HepG2 (cell line): Measurements from ENCODE around the gene ITPR1. TPM values are rescaled to one million over a fixed set of nuclear protein-coding genes. Genes with fewer than 3 reads are reported as not detected.

Source experiments
- ATAC-seq: fragments of 200-7000 bp; cut with Tn5 transposase; 3 replicates; pipeline ENCODE4 v1.9.1; 2020; ENCODE audit warnings: mild to moderate bottlenecking, moderate library complexity
- BruUV-seq: library from RNA; stranded (reverse); fragments of 400-500 nt; replicated peaks from 2 replicates; lab custom pipeline; 2021; lab: Mats Ljungman, UMichigan
- CTCF ChIA-PET: fragments of 300-600 bp; formaldehyde crosslinking; extraction: SDS; loops from one replicate; lab custom pipeline; 2021; ENCODE audit warnings: low total read pairs, inconsistent platforms, low intra/inter-chr PET ratio; lab: Yijun Ruan, JAX
- POLR2A ChIA-PET: fragments of 350-600 bp; sonication (Branson Sonifier 250); formaldehyde crosslinking; loops from one replicate; lab custom pipeline; 2020; ENCODE audit warnings: antibody characterized with exemption, inconsistent platforms; lab: Yijun Ruan, JAX
- DNase-seq: peaks from one replicate; pipeline ENCODE4 v3.0.0-alpha.2; 2015; ENCODE audit warnings: low spot score
- FAIRE-seq: peaks from 3 replicates; lab custom pipeline; 2011; peaks lifted over from hg19 to GRCh38; lab: Jason Lieb, UNC
- H2AFZ ChIP-seq: one replicate; pipeline ENCODE4 v1.6.1; 2011; ENCODE audit warnings: low read length, inconsistent platforms
- H3K27ac ChIP-seq: fragments of 300-600 bp; 3 replicates; pipeline ENCODE4 v1.8.0; 2011; ENCODE audit warnings: mixed run types, mild to moderate bottlenecking, mixed read lengths, low read length, inconsistent platforms; ENCODE audit not compliant: insufficient read depth; ENCODE audit errors: extremely low read length
- H3K27me3 ChIP-seq, 2 experiments: fragments of 200-600 bp in 1 of 2; 2 replicates in 1 of 2; 3 replicates in 1 of 2; pipeline versions ENCODE4 v1.6.0 to v1.8.0; 2011; ENCODE audit warnings: low read length in 2 of 2, mild to moderate bottlenecking in 2 of 2, moderate library complexity in 2 of 2, inconsistent platforms in 1 of 2; ENCODE audit not compliant: insufficient read depth in 2 of 2, control insufficient read depth in 1 of 2
- H3K36me3 ChIP-seq, 2 experiments: fragments of 200-600 bp in 1 of 2; replicated peaks in 1 of 2; 2 replicates in 1 of 2; 3 replicates in 1 of 2; pipeline versions ENCODE4 v1.5.1 to v1.8.0; 2011; ENCODE audit warnings: low read length in 2 of 2, inconsistent platforms in 1 of 2; ENCODE audit not compliant: insufficient read depth in 2 of 2, control insufficient read depth in 1 of 2
- H3K4me1 ChIP-seq: 2 replicates; pipeline ENCODE4 v1.5.1; 2012; ENCODE audit warnings: low read length, inconsistent platforms; ENCODE audit not compliant: insufficient read depth
- H3K4me2 ChIP-seq: 2 replicates; pipeline ENCODE4 v1.6.0; 2011; ENCODE audit warnings: low read depth, low read length, inconsistent platforms
- H3K4me3 ChIP-seq, 3 experiments: fragments of 200-600 bp in 1 of 3; sonication (generic), shearing (Covaris generic) in 1 of 3; replicated peaks in 1 of 3; 2 replicates each; pipeline ENCODE4 v1.5.1; 2011 to 2016; ENCODE audit warnings: low read length in 3 of 3, inconsistent platforms in 2 of 3, low read depth in 2 of 3, mild to moderate bottlenecking in 2 of 3, control low read depth in 1 of 3, mixed read lengths in 1 of 3; ENCODE audit not compliant: insufficient read depth in 1 of 3
- H3K79me2 ChIP-seq: one replicate; pipeline ENCODE4 v1.6.1; 2011; ENCODE audit warnings: low read length, inconsistent platforms; ENCODE audit not compliant: insufficient read depth
- H3K9ac ChIP-seq: 2 replicates; pipeline ENCODE4 v1.6.0; 2011; ENCODE audit warnings: mild to moderate bottlenecking, low read depth, low read length, inconsistent platforms; ENCODE audit not compliant: insufficient read depth
- H3K9me3 ChIP-seq: 2 replicates; pipeline ENCODE4 v1.5.1; 2012; ENCODE audit warnings: mild to moderate bottlenecking, low read length
- H4K20me1 ChIP-seq: 2 replicates; pipeline ENCODE4 v1.6.0; 2011; ENCODE audit warnings: inconsistent platforms, mild to moderate bottlenecking, low read length, moderate library complexity; ENCODE audit not compliant: insufficient read depth
- CHCHD3 ChIP-seq: sonication (generic); formaldehyde crosslinking; IDR thresholded peaks from 2 replicates; pipeline ENCODE4 v1.8.0; 2022; ENCODE audit warnings: mild to moderate bottlenecking, missing genetic modification reagents, moderate library complexity
- ERF ChIP-seq: IDR thresholded peaks from 2 replicates; pipeline ENCODE4 v1.6.1; 2018; ENCODE audit warnings: missing biosample characterization, missing genetic modification reagents
- FOXC1 ChIP-seq: sonication (generic); formaldehyde crosslinking; IDR thresholded peaks from 2 replicates; pipeline ENCODE4 v1.8.0; 2022; ENCODE audit warnings: mild to moderate bottlenecking, missing genetic modification reagents, borderline replicate concordance
- MATR3 ChIP-seq: sonication (generic); formaldehyde crosslinking; IDR thresholded peaks from 2 replicates; pipeline ENCODE4 v1.4.0; 2020; ENCODE audit warnings: missing genetic modification reagents
- MXD3 ChIP-seq: IDR thresholded peaks from 2 replicates; pipeline ENCODE4 v1.6.1; 2016; ENCODE audit warnings: mild to moderate bottlenecking, missing biosample characterization, missing genetic modification reagents
- NCOR1 ChIP-seq: fragments of 200-600 bp; sonication (generic); IDR thresholded peaks from 2 replicates; pipeline ENCODE4 v1.7.0; 2017; ENCODE audit warnings: antibody characterized with exemption, low read length, borderline replicate concordance
- NFYB ChIP-seq: sonication (generic); formaldehyde crosslinking; IDR thresholded peaks from 2 replicates; pipeline ENCODE4 v1.4.0; 2020; ENCODE audit warnings: missing genetic modification reagents
- PAWR ChIP-seq: sonication (generic); formaldehyde crosslinking; IDR thresholded peaks from 2 replicates; pipeline ENCODE4 v1.4.0; 2020; ENCODE audit warnings: missing genetic modification reagents, mild to moderate bottlenecking, borderline replicate concordance
- SMAD9 ChIP-seq: sonication (generic); formaldehyde crosslinking; IDR thresholded peaks from 2 replicates; pipeline ENCODE4 v1.5.1; 2020; ENCODE audit warnings: mild to moderate bottlenecking, missing genetic modification reagents
- ZFP62 ChIP-seq: sonication (generic); formaldehyde crosslinking; IDR thresholded peaks from 2 replicates; pipeline ENCODE4 v1.4.0; 2020; ENCODE audit warnings: missing genetic modification reagents
- ZNF549 ChIP-seq: sonication (generic); formaldehyde crosslinking; IDR thresholded peaks from 2 replicates; pipeline ENCODE4 v1.5.0; 2020; ENCODE audit warnings: missing genetic modification reagents
- WGBS: methylation state at CpG from one replicate; pipeline ENCODE4 v1.1.6; 2017; ENCODE audit warnings: low lambda C conversion rate; 5-methylcytosine and 5-hydroxymethylcytosine counted together
- in situ Hi-C: cut with HindIII; loops from 2 replicates; pipeline ENCODE4 v1.10.0; 2017; ENCODE audit warnings: low pct_unique_long_range_greater_than_20kb; ENCODE audit not compliant: extremely low pct_ligation_motif_present
- intact Hi-C: fragments of 100-400 bp; cut with micrococcal nuclease; formaldehyde crosslinking; loops from one replicate; pipeline ENCODE4 v1.10.0; 2022; ENCODE audit not compliant: unreplicated experiment
- polyA plus RNA-seq, 8 experiments: library from polyadenylated mRNA; depleted of rRNA in 3 of 8; stranded (reverse) in 7 of 8; unstranded in 1 of 8; fragments of >200 nt; fragmentation: Illumina TruSeq in 4 of 8; extraction: Trizol in 4 of 8; gene quantifications; 2 replicates each; pipeline versions ENCODE4 v1.2.1 to v1.2.3, GENCODE V29; 2011 to 2016; ENCODE audit warnings: low read depth in 4 of 8, missing spikeins in 1 of 8, mixed read lengths in 1 of 8; ENCODE audit not compliant: insufficient read depth in 1 of 8
- total RNA-seq, 5 experiments: library from RNA; depleted of rRNA; stranded (reverse); fragments of >200 nt; fragmentation: Illumina TruSeq; extraction: Trizol; gene quantifications; 2 replicates each; pipeline ENCODE4 v1.2.3, GENCODE V29; 2016; ENCODE audit warnings: low read depth in 1 of 5
- TF ChIP-seq, protein P1 (sequence below): sonication (generic); formaldehyde crosslinking; IDR thresholded peaks from 2 replicates; pipeline ENCODE4 v1.8.0; 2022; ENCODE audit warnings: mild to moderate bottlenecking, missing genetic modification reagents; ENCODE audit not compliant: insufficient replicate concordance

The ITPR1 gene
- total and polyA plus RNA-seq, 2 of the 13 experiments (the other 11 are each of a cell fraction or from before 2014, with no cell fraction given): 10.0 to 11.4 TPM

DNA sequence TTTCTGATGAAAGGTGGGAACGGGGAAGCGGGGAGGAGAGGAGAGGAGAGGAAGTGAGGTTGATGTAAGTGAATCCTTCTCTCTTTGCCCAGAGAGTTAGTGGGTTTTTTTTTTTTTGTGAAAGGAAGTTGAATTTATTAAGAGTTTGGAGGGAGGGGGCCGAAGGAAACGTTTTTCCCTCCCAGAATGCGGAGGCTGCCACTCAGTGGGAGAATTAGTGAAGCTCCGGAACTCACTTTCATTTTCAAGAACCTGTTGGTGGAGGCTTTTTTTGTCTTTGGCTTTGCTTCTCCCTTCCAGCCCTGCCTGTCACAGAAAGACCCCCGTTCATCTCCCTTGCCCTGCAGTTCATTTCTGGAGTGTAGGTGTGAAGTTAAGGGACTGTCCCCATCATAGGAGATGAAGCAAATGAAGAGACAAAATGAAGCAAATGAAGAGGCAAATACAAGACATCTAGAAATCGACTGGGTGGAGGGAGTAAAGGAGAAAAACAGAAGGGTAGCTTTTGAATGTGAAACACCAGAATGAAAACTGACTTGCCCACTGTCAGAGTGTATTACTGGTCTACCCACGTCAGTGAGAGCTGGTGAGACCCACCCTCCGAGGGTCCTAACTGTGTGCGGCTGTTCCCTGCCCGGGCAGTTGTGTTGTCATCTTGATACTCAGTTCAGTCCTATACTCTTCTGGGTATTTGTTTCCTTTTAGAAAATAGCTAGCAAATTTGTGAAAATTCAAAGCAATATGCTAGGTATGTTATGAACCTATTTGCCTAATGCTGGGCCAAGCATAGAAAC, 91.5 kb downstream of the ITPR1 start (continued):
- TF ChIP-seq FOXC1 (CRISPR knock-in tag) (no peak), SMAD9 (CRISPR knock-in tag) (no peak), MXD3 (no peak), PAWR (no peak), CHCHD3 (CRISPR knock-in tag) (no peak), ZNF549 (CRISPR knock-in tag) (no peak), NFYB (CRISPR knock-in tag) (no peak), ERF (CRISPR knock-in tag) (no peak), MATR3 (CRISPR knock-in tag) (no peak)

GRCh38 chr3:4586381-4586780, 93.2 kb downstream of the ITPR1 start:
- Histone ChIP-seq H2AFZ (no peak overlapping the region), H3K27ac (no peak overlapping the region), H3K9ac (no peak overlapping the region), H3K4me2 (no peak overlapping the region), H3K27me3 (no peaks in the 10 kb centered on the region), H3K36me3 (no peaks in the 10 kb centered on the region), H3K4me3 (no peak overlapping the region), H3K79me2 (no peaks in the 10 kb centered on the region), H3K9me3 (no peaks in the 10 kb centered on the region), H3K4me1 (no peaks in the 10 kb centered on the region), H4K20me1 (no peaks in the 10 kb centered on the region)
- TF ChIP-seq, protein P1, sequence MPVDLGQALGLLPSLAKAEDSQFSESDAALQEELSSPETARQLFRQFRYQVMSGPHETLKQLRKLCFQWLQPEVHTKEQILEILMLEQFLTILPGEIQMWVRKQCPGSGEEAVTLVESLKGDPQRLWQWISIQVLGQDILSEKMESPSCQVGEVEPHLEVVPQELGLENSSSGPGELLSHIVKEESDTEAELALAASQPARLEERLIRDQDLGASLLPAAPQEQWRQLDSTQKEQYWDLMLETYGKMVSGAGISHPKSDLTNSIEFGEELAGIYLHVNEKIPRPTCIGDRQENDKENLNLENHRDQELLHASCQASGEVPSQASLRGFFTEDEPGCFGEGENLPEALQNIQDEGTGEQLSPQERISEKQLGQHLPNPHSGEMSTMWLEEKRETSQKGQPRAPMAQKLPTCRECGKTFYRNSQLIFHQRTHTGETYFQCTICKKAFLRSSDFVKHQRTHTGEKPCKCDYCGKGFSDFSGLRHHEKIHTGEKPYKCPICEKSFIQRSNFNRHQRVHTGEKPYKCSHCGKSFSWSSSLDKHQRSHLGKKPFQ (CRISPR knock-in tag): no peak
- TF ChIP-seq ZFP62 (CRISPR knock-in tag): no peak
- TF ChIP-seq NCOR1: no peak
- ATAC-seq (no peak), FAIRE-seq (no peak), DNase-seq (no peak)
- POLR2A ChIA-PET: no interaction called here
- in situ Hi-C loops: no loop called here
- WGBS: 84% methylated on average over 4 of the region's 4 CpGs
- CTCF ChIA-PET: no interaction called here
- BruUV-seq: no TSS peak
- intact Hi-C loops: no loop called here
